Endothelial cell of umbilical vein (primary cell): Measurements from ENCODE around the gene STIM1. TPM values are rescaled to one million over a fixed set of nuclear protein-coding genes. Genes with fewer than 3 reads are reported as not detected.
"Not testable (repeated sequence)": the region's sequence is repeated elsewhere in the genome, so short reads cannot be mapped to it uniquely, and the experiment has no call there.

Source experiments
- BruUV-seq: library from RNA; stranded (reverse); fragments of 400-500 nt; replicated peaks from 2 replicates; lab custom pipeline; 2021; lab: Mats Ljungman, UMichigan
- CTCF ChIA-PET: fragments of 300-600, 350-600 bp; sonication (Branson Sonifier 250); formaldehyde crosslinking; loops from one replicate; lab custom pipeline; 2021; ENCODE audit warnings: antibody characterized with exemption, inconsistent platforms; lab: Charles Lee
- POLR2A ChIA-PET: fragments of 300-600, 350-600 bp; sonication (Branson Sonifier 250); formaldehyde crosslinking; loops from one replicate; lab custom pipeline; 2021; ENCODE audit warnings: antibody characterized with exemption, inconsistent platforms; lab: Charles Lee
- DNase-seq: peaks from one replicate; pipeline ENCODE4 v3.0.0-alpha.2; 2011; ENCODE audit warnings: low read depth, low spot score
- FAIRE-seq: peaks from 2 replicates; lab custom pipeline; 2011; peaks lifted over from hg19 to GRCh38; lab: Jason Lieb, UNC
- H2AFZ ChIP-seq: 2 replicates; pipeline ENCODE4 v1.6.0; 2012; ENCODE audit warnings: low read depth, low read length, control low read depth, inconsistent platforms
- H3K27ac ChIP-seq: 2 replicates; pipeline ENCODE4 v1.5.1; 2011; ENCODE audit warnings: low read depth, mild to moderate bottlenecking, control low read depth, low read length, moderate library complexity; ENCODE audit not compliant: insufficient read depth
- H3K27me3 ChIP-seq, 2 experiments: 2 replicates each; pipeline versions ENCODE4 v1.6.0 to v1.6.1; 2011; ENCODE audit warnings: low read length in 2 of 2, mixed read lengths in 1 of 2; ENCODE audit not compliant: control insufficient read depth in 2 of 2, insufficient read depth in 2 of 2
- H3K36me3 ChIP-seq, 2 experiments: 2 replicates in 1 of 2; 3 replicates in 1 of 2; pipeline ENCODE4 v1.5.1; 2011; ENCODE audit warnings: low read length in 2 of 2, mild to moderate bottlenecking in 1 of 2, moderate library complexity in 1 of 2; ENCODE audit not compliant: control insufficient read depth in 2 of 2, insufficient read depth in 2 of 2; ENCODE audit errors: extremely low read depth in 1 of 2
- H3K4me1 ChIP-seq: 3 replicates; pipeline ENCODE4 v1.5.1; 2011; ENCODE audit warnings: mild to moderate bottlenecking, low read length; ENCODE audit not compliant: control insufficient read depth, insufficient read depth; ENCODE audit errors: extremely low read depth
- H3K4me2 ChIP-seq: 2 replicates; pipeline ENCODE4 v1.6.1; 2011; ENCODE audit warnings: low read length, control low read depth, mixed read lengths; ENCODE audit not compliant: insufficient read depth
- H3K4me3 ChIP-seq, 3 experiments: fragments of 200-600 bp in 1 of 3; sonication (generic), shearing (Covaris generic) in 1 of 3; replicated peaks in 1 of 3; 2 replicates each; pipeline ENCODE4 v1.5.1; 2011 to 2016; ENCODE audit warnings: control low read depth in 3 of 3, low read length in 3 of 3, mild to moderate bottlenecking in 2 of 3, inconsistent platforms in 1 of 3, low read depth in 1 of 3, moderate library complexity in 1 of 3; ENCODE audit not compliant: insufficient read depth in 1 of 3
- H3K79me2 ChIP-seq: 2 replicates; pipeline ENCODE4 v1.6.0; 2012; ENCODE audit warnings: low read length, inconsistent platforms; ENCODE audit not compliant: control insufficient read depth, insufficient read depth
- H3K9ac ChIP-seq: replicated peaks from 2 replicates; pipeline ENCODE3; 2011; ENCODE audit warnings: low read length, control low read depth; ENCODE audit not compliant: insufficient read depth; ENCODE audit errors: extremely low read depth
- H3K9me1 ChIP-seq: replicated peaks from 3 replicates; pipeline ENCODE4 v1.6.0; 2011; ENCODE audit warnings: mild to moderate bottlenecking, low read length; ENCODE audit not compliant: control insufficient read depth, insufficient read depth; ENCODE audit errors: extremely low read depth
- H3K9me3 ChIP-seq: replicated peaks from 2 replicates; pipeline ENCODE4 v1.5.1; 2012; ENCODE audit warnings: low read length, inconsistent platforms; ENCODE audit not compliant: control insufficient read depth, insufficient read depth
- H4K20me1 ChIP-seq: replicated peaks from 2 replicates; pipeline ENCODE3; 2011; ENCODE audit warnings: mild to moderate bottlenecking, low read length; ENCODE audit not compliant: control insufficient read depth, insufficient read depth; ENCODE audit errors: extremely low read depth
- EZH2 ChIP-seq: IDR thresholded peaks from 2 replicates; pipeline ENCODE4 v1.6.1; 2012; ENCODE audit warnings: borderline replicate concordance, low read depth, mild to moderate bottlenecking, moderate library complexity, low read length, inconsistent platforms; ENCODE audit not compliant: severe bottlenecking
- FOS ChIP-seq: IDR thresholded peaks from 2 replicates; pipeline ENCODE4 v1.6.1; 2011; ENCODE audit warnings: mild to moderate bottlenecking, low read length, moderate library complexity, borderline replicate concordance; ENCODE audit not compliant: insufficient read depth
- POLR2A ChIP-seq: IDR thresholded peaks from 2 replicates; pipeline ENCODE4 v1.6.1; 2012; ENCODE audit warnings: low read depth, mild to moderate bottlenecking, control low read depth, low read length
- POLR2AphosphoS5 ChIP-seq: IDR thresholded peaks from 2 replicates; pipeline ENCODE4 v1.6.1; 2012; ENCODE audit warnings: low read depth, mild to moderate bottlenecking, control low read depth, low read length, moderate library complexity; ENCODE audit not compliant: insufficient read depth
- dilution Hi-C: fragments of 300-500 bp; cut with MboI; formaldehyde crosslinking; loops from one replicate; pipeline ENCODE4 v1.15.0; 2019; ENCODE audit warnings: low sequenced_read_pairs; ENCODE audit not compliant: extremely low pct_ligation_motif_present
- intact Hi-C: fragments of 100-400 bp; cut with micrococcal nuclease; formaldehyde crosslinking; loops from one replicate; pipeline ENCODE4 v1.10.0; 2022
- polyA plus RNA-seq, 4 experiments: library from polyadenylated mRNA; depleted of rRNA in 3 of 4; stranded (reverse) in 3 of 4; unstranded in 1 of 4; fragments of >200 nt; gene quantifications; 2 replicates each; pipeline versions ENCODE4 v1.2.1 to v1.2.3, GENCODE V29; 2011 to 2012; ENCODE audit warnings: missing spikeins in 1 of 4
- total RNA-seq: library from RNA; stranded (reverse); gene quantifications from 2 replicates; pipeline ENCODE4 v1.2.3, GENCODE V29; 2021

The STIM1 gene
- total and polyA plus RNA-seq, 2 donors (not counting 3 experiments of a cell fraction or from before 2014, with no cell fraction given): 32.7 to 33.4 TPM

DNA sequence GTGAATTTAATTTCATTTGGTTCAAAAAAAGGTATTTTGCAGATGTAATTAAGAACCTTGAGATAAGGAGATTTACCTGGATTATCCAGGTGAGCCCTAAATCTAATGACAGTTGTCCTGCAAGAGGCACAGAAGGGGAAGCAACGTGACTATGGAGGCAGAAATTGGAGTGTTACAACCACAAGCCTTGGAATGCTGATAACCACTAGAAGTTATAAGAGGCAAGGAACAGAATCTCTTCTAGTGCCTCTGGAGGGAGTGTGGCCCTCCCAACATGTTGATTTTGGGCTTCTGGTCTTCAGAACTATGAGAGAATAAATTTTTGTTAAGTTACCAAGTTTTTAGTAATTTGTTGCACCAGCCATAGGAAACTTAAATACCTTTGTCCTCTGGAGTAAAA is 271.9 kb downstream of the STIM1 start:
- Histone ChIP-seq H3K9me1 (no peaks in the 10 kb centered on the region), H3K9me3 (no peaks in the 10 kb centered on the region), H3K9ac (no peak overlapping the region), H3K4me2 (no peak overlapping the region), H4K20me1 (no peaks in the 10 kb centered on the region), H3K79me2 (no peaks in the 10 kb centered on the region), H3K36me3 (peaks cover 0 to 19% of the 10 kb centered on the region in 2 experiments), H3K4me3 (no peak overlapping the region), H3K4me1 (no peaks in the 10 kb centered on the region), H2AFZ (no peak overlapping the region), H3K27me3 (no peaks in the 10 kb centered on the region), H3K27ac (no peak overlapping the region)
- DNase-seq (no peak), FAIRE-seq (no peak)
- intact Hi-C loops: no loop called here
- dilution Hi-C loops: no loop called here
- BruUV-seq: no TSS peak
- no peak for TF ChIP-seq POLR2A
- no peak for TF ChIP-seq EZH2
- no peak for TF ChIP-seq POLR2AphosphoS5
- TF ChIP-seq FOS: no peak
- CTCF ChIA-PET: no interaction called here
- POLR2A ChIA-PET: no interaction called here

DNA sequence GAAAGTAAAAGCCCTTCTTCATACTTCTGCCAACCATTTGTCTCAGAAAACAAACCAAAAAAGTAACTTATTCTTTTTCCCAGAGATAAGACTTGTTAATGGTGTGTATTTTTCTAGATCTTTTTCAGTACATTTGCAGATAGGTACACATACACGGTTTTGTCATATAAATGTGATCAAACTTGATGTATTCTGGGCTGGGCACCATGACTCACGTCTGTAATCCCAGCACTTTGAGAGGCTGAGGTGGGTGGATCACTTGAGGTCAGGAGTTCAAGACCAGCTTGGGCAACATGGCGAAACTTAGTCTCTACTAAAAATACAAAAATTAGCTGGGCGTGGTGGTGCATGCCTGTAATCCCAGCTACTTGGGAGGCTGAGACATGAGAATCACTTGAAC is 274.8 kb downstream of the STIM1 start:
- H3K4me2 ChIP-seq, H2AFZ ChIP-seq, H3K36me3 ChIP-seq, H3K9me3 ChIP-seq, FAIRE-seq, dilution Hi-C loops, H3K9me1 ChIP-seq, H3K9ac ChIP-seq, BruUV-seq, POLR2A ChIA-PET, intact Hi-C loops, CTCF ChIA-PET, H3K79me2 ChIP-seq, H4K20me1 ChIP-seq, H3K27me3 ChIP-seq, H3K4me3 ChIP-seq, H3K27ac ChIP-seq, DNase-seq: not testable (repeated sequence)
- peaks cover 12% of the 10 kb centered on the region for H3K4me1 ChIP-seq
